Hindlimb muscle (tissue), 1 donor: ENCODE results near the gene CHCHD2. TPM values are rescaled to one million over a fixed set of nuclear protein-coding genes. Genes with fewer than 3 reads are reported as not detected.
"Not testable (repeated sequence)": the region's sequence is repeated elsewhere in the genome, so short reads cannot be mapped to it uniquely, and the experiment has no call there.

ENCODE experiments used
- DNase-seq: peaks from one replicate; pipeline ENCODE4 v3.0.0-alpha.2; 2013
- polyA plus RNA-seq: library from polyadenylated mRNA; unstranded; fragments of 120-200 nt; gene quantifications from one replicate; pipeline ENCODE4 v1.2.1, GENCODE V29; 2013; ENCODE audit not compliant: insufficient read length

The CHCHD2 gene
- polyA plus RNA-seq, 1 donor: 238 TPM

- no peak for DNase-seq
Observed at GRCh38 chr7:56083150-56083785, 23.0 kb downstream of the CHCHD2 start.

GRCh38 chr7:56081626-56082340 lies 24.5 kb downstream of the CHCHD2 start:
- no peak for DNase-seq

- DNase-seq: not testable (repeated sequence)
Observed at GRCh38 chr7:56080726-56081435, 25.4 kb downstream of the CHCHD2 start.

GRCh38 chr7:56079450-56080185 lies 26.7 kb downstream of the CHCHD2 start:
- DNase-seq: peak; percentile 45

GRCh38 chr7:56078196-56078595 lies 28.1 kb downstream of the CHCHD2 start:
- no peak for DNase-seq

GRCh38 chr7:56077681-56078080 lies 28.6 kb downstream of the CHCHD2 start:
- no peak for DNase-seq

GRCh38 chr7:56074371-56074791 lies 31.9 kb downstream of the CHCHD2 start:
- peak; percentile 79 for DNase-seq

- not testable (repeated sequence) for DNase-seq
Observed at GRCh38 chr7:56066376-56066775, 39.9 kb downstream of the CHCHD2 start.

- DNase-seq: peak; percentile 95
Observed at GRCh38 chr7:56063882-56064625, 42.2 kb downstream of the CHCHD2 start, which contains the start of gene SUMF2. Gene SUMF2 (plus strand): TSS chr7:56064286. CDS start chr7:56064312, 26 bp downstream.

- DNase-seq: no peak
Observed at GRCh38 chr7:56063500-56063881, 42.8 kb downstream of the CHCHD2 start.

GRCh38 chr7:56062382-56062781 lies 43.9 kb downstream of the CHCHD2 start:
- no peak for DNase-seq

- no peak for DNase-seq
Observed at GRCh38 chr7:56053993-56054392, 52.3 kb downstream of the CHCHD2 start.

- DNase-seq: no peak
Observed at GRCh38 chr7:56053379-56053778, 52.9 kb downstream of the CHCHD2 start.

Other genes with a start within 250 kb of the CHCHD2 start
- 0.19 TPM for gene SEPTIN14, start 243.7 kb downstream of the CHCHD2 start, polyA plus RNA-seq
- 9.5 TPM for gene ZNF713, start 219.0 kb downstream of the CHCHD2 start, polyA plus RNA-seq
- gene MRPS17, start 154.6 kb downstream of the CHCHD2 start, polyA plus RNA-seq: 10.7 TPM
- gene NIPSNAP2, start 141.9 kb downstream of the CHCHD2 start, polyA plus RNA-seq: 90.7 TPM
- 16.2 TPM for gene PSPH, start 55.0 kb downstream of the CHCHD2 start, polyA plus RNA-seq
- 130 TPM for gene CCT6A, start 54.7 kb downstream of the CHCHD2 start, polyA plus RNA-seq
- 60.2 TPM for gene SUMF2, start 42.2 kb downstream of the CHCHD2 start, polyA plus RNA-seq
- gene PHKG1, start 13.5 kb downstream of the CHCHD2 start, polyA plus RNA-seq: 55.4 TPM
- gene NUPR2, start 9.9 kb upstream of the CHCHD2 start, polyA plus RNA-seq: not detected